GM12878 (cell line): ENCODE results near the gene POU2F1. TPM values are rescaled to one million over a fixed set of nuclear protein-coding genes. Genes with fewer than 3 reads are reported as not detected.

Experiments used
- ATAC-seq: fragments of 200-7000 bp; cut with Tn5 transposase; 3 replicates; pipeline ENCODE4 v1.9.1; 2020; ENCODE audit warnings: mild to moderate bottlenecking, moderate library complexity
- BruUV-seq: library from RNA; stranded (reverse); fragments of 400-500 nt; replicated peaks from 2 replicates; lab custom pipeline; 2021; lab: Mats Ljungman, UMichigan
- CTCF ChIA-PET: fragments of 300-600 bp; sonication (Branson Sonifier 250); formaldehyde crosslinking; extraction: SDS; loops from one replicate; lab custom pipeline; 2021; ENCODE audit warnings: inconsistent platforms; lab: Yijun Ruan, JAX
- POLR2A ChIA-PET: fragments of 350-600 bp; formaldehyde crosslinking; extraction: SDS; loops from one replicate; lab custom pipeline; 2021; ENCODE audit warnings: inconsistent platforms; lab: Charles Lee
- RAD21 ChIA-PET: fragments of 300-600 bp; sonication (Branson Sonifier 250); formaldehyde crosslinking; loops from one replicate; lab custom pipeline; 2023; ENCODE audit warnings: antibody characterized with exemption; ENCODE audit not compliant: unreplicated experiment; lab: Charles Lee
- SMC1A ChIA-PET: fragments of 300-600 bp; sonication (Branson Sonifier 250); formaldehyde crosslinking; loops from one replicate; lab custom pipeline; 2023; ENCODE audit not compliant: unreplicated experiment, uncharacterized antibody; lab: Charles Lee
- DNase-seq: peaks from one replicate; pipeline ENCODE4 v3.0.0-alpha.2; 2011; ENCODE audit warnings: low read depth, low spot score
- FAIRE-seq: peaks from 3 replicates; lab custom pipeline; 2011; peaks lifted over from hg19 to GRCh38; lab: Jason Lieb, UNC
- H2AFZ ChIP-seq: 2 replicates; pipeline ENCODE4 v1.6.0; 2011; ENCODE audit warnings: low read depth, low read length, control low read depth; ENCODE audit not compliant: control insufficient read depth
- H3K27ac ChIP-seq: 2 replicates; pipeline ENCODE4 v1.5.1; 2011; ENCODE audit warnings: control low read depth; ENCODE audit not compliant: control insufficient read depth, insufficient read depth
- H3K27me3 ChIP-seq, 2 experiments: replicated peaks in 1 of 2; 2 replicates each; pipeline versions ENCODE4 v1.6.0 to v1.6.1; 2011; ENCODE audit warnings: low read length in 1 of 2; ENCODE audit not compliant: control insufficient read depth in 2 of 2, insufficient read depth in 2 of 2
- H3K36me3 ChIP-seq, 2 experiments: 2 replicates each; pipeline ENCODE4 v1.5.1; 2011; ENCODE audit warnings: low read length in 1 of 2; ENCODE audit not compliant: control insufficient read depth in 2 of 2, insufficient read depth in 2 of 2
- H3K4me1 ChIP-seq: 2 replicates; pipeline ENCODE4 v1.6.1; 2011; ENCODE audit warnings: mild to moderate bottlenecking, low read length, moderate library complexity, mixed read lengths; ENCODE audit not compliant: control insufficient read depth, insufficient read depth
- H3K4me2 ChIP-seq: 2 replicates; pipeline ENCODE4 v1.6.0; 2011; ENCODE audit warnings: control low read depth; ENCODE audit not compliant: control insufficient read depth, insufficient read depth
- H3K4me3 ChIP-seq: fragments of 200-600 bp; sonication (generic); 2 replicates; pipeline ENCODE4 v1.5.1; 2016
- H3K79me2 ChIP-seq: 2 replicates; pipeline ENCODE4 v1.6.0; 2011; ENCODE audit warnings: low read length; ENCODE audit not compliant: control insufficient read depth, insufficient read depth
- H3K9ac ChIP-seq: 2 replicates; pipeline ENCODE4 v1.8.0; 2011; ENCODE audit warnings: low read length, control low read depth, mixed read lengths; ENCODE audit not compliant: control insufficient read depth, insufficient read depth
- H3K9me3 ChIP-seq: replicated peaks from 3 replicates; pipeline ENCODE4 v1.5.1; 2011; ENCODE audit warnings: mild to moderate bottlenecking, low read length; ENCODE audit not compliant: control insufficient read depth, insufficient read depth
- H4K20me1 ChIP-seq: 2 replicates; pipeline ENCODE4 v1.6.0; 2011; ENCODE audit not compliant: control insufficient read depth, insufficient read depth
- BHLHE40 ChIP-seq, 2 experiments: fragments of 450-650 bp in 1 of 2; IDR thresholded peaks; 2 replicates each; pipeline ENCODE4 v1.6.1; 2011 to 2017; ENCODE audit warnings: low read depth in 2 of 2, borderline replicate concordance in 1 of 2, improper control_type of control experiment in 1 of 2, low read length in 1 of 2, mild to moderate bottlenecking in 1 of 2
- BRCA1 ChIP-seq: IDR thresholded peaks from 2 replicates; pipeline ENCODE4 v1.6.1; 2011; ENCODE audit warnings: low read depth, low read length, improper control_type of control experiment
- CREM ChIP-seq: IDR thresholded peaks from 2 replicates; pipeline ENCODE4 v1.6.1; 2014; ENCODE audit warnings: antibody characterized with exemption, low read depth
- ETV6 ChIP-seq, 2 experiments: fragments of 450-650 bp in 1 of 2; IDR thresholded peaks in 1 of 2; conservative IDR thresholded peaks in 1 of 2; 2 replicates each; pipeline ENCODE4 v1.6.1; 2014; ENCODE audit warnings: antibody characterized with exemption in 1 of 2, borderline replicate concordance in 1 of 2, low read depth in 1 of 2, mild to moderate bottlenecking in 1 of 2, moderate library complexity in 1 of 2
- FOXM1 ChIP-seq: IDR thresholded peaks from 2 replicates; pipeline ENCODE4 v1.6.1; 2012; ENCODE audit warnings: low read depth, mild to moderate bottlenecking, inconsistent platforms, low read length, moderate library complexity
- HCFC1 ChIP-seq: fragments of 150-350 bp; IDR thresholded peaks from 2 replicates; pipeline ENCODE4 v1.6.1; 2014; ENCODE audit warnings: low read length
- HDGF ChIP-seq: fragments of 450-650 bp; IDR thresholded peaks from 2 replicates; pipeline ENCODE4 v1.6.1; 2016; ENCODE audit warnings: antibody characterized with exemption
- JUND ChIP-seq: IDR thresholded peaks from 2 replicates; pipeline ENCODE4 v1.6.1; 2012; ENCODE audit warnings: low read depth, mild to moderate bottlenecking, low read length, improper control_type of control experiment, moderate library complexity
- NR2C1 ChIP-seq: fragments of 450-650 bp; IDR thresholded peaks from 2 replicates; pipeline ENCODE4 v1.6.1; 2017; ENCODE audit warnings: antibody characterized with exemption, mild to moderate bottlenecking, moderate library complexity
- PAX5 ChIP-seq: IDR thresholded peaks from 2 replicates; pipeline ENCODE4 v1.6.1; 2011; ENCODE audit warnings: low read depth, low read length, borderline replicate concordance
- RELA ChIP-seq: fragments of 450-650 bp; IDR thresholded peaks from 2 replicates; pipeline ENCODE4 v1.8.0; 2014; ENCODE audit warnings: borderline replicate concordance; ENCODE audit not compliant: partially characterized antibody
- RELB ChIP-seq: fragments of 450-650 bp; IDR thresholded peaks from 2 replicates; pipeline ENCODE4 v1.6.1; 2017; ENCODE audit warnings: low read depth, mild to moderate bottlenecking, moderate library complexity
- SPI1 ChIP-seq: IDR thresholded peaks from 2 replicates; pipeline ENCODE4 v1.6.1; 2011; ENCODE audit warnings: low read depth, mild to moderate bottlenecking, low read length, moderate library complexity, borderline replicate concordance; ENCODE audit not compliant: insufficient read depth
- SRF ChIP-seq, 2 experiments: IDR thresholded peaks; 2 replicates each; pipeline ENCODE4 v1.6.1; 2011; ENCODE audit warnings: low read depth in 2 of 2, low read length in 2 of 2, mild to moderate bottlenecking in 1 of 2, moderate library complexity in 1 of 2
- TCF12 ChIP-seq: IDR thresholded peaks from 2 replicates; pipeline ENCODE4 v1.6.1; 2011; ENCODE audit warnings: low read depth, mild to moderate bottlenecking, low read length
- TCF3 ChIP-seq: IDR thresholded peaks from 2 replicates; pipeline ENCODE4 v1.6.1; 2012; ENCODE audit warnings: low read depth, mild to moderate bottlenecking, low read length, borderline replicate concordance; ENCODE audit not compliant: insufficient read depth
- USF1 ChIP-seq: IDR thresholded peaks from 2 replicates; pipeline ENCODE4 v1.6.1; 2011; ENCODE audit warnings: borderline replicate concordance, low read depth, mild to moderate bottlenecking, moderate library complexity, mixed read lengths, low read length; ENCODE audit not compliant: insufficient read depth; ENCODE audit errors: extremely low read length
- WGBS: methylation state at CpG from one replicate; pipeline ENCODE4 v1.1.6; 2016; ENCODE audit warnings: low lambda C conversion rate; ENCODE audit not compliant: insufficient replicate concordance, insufficient coverage; ENCODE audit errors: missing lambda C conversion rate; 5-methylcytosine and 5-hydroxymethylcytosine counted together
- in situ Hi-C: fragments of 300-500 bp; cut with MboI; formaldehyde crosslinking; loops from 9 replicates; pipeline ENCODE4 v1.14.3; 2018; ENCODE audit warnings: mixed read lengths
- intact Hi-C: fragments of 100-400 bp; cut with micrococcal nuclease; formaldehyde crosslinking; loops from one replicate; pipeline ENCODE4 v1.14.2; 2022; ENCODE audit not compliant: unreplicated experiment
- polyA plus RNA-seq, 11 experiments: library from polyadenylated mRNA; depleted of rRNA in 4 of 11; unstranded in 6 of 11; stranded (reverse) in 5 of 11; fragments of >200 nt; fragmentation: Nextera tagmentation in 4 of 11; fragmentation: Illumina TruSeq in 1 of 11; extraction: Ambion mirVana in 4 of 11; extraction: Trizol in 1 of 11; gene quantifications; 1 replicate in 1 of 11; 2 replicates in 10 of 11; pipeline versions ENCODE4 v1.2.1 to v1.2.3, GENCODE V29; 2011 to 2016; ENCODE audit warnings: inconsistent platforms in 2 of 11, missing spikeins in 2 of 11, low read depth in 1 of 11
- total RNA-seq, 4 experiments: library from RNA; depleted of rRNA in 3 of 4; stranded (reverse); fragments of >200 nt in 3 of 4; fragmentation: Illumina TruSeq in 1 of 4; extraction: Trizol in 1 of 4; gene quantifications; 2 replicates each; pipeline versions ENCODE4 v1.2.1 to v1.2.3, GENCODE V29; 2013 to 2021

Gene POU2F1
- total and polyA plus RNA-seq, 10 of the 15 experiments (the other 5 are each of a cell fraction or from before 2014, with no cell fraction given) = 2.5 to 21.7 (median 12.5) TPM

- Histone ChIP-seq H2AFZ (no peak overlapping the region), H3K9me3 (no peaks in the 10 kb centered on the region), H3K36me3 (no peaks in the 10 kb centered on the region), H3K4me2 (no peak overlapping the region), H3K79me2 (no peaks in the 10 kb centered on the region), H3K27ac (no peak overlapping the region), H3K9ac (no peak overlapping the region), H3K4me3 (no peak overlapping the region), H3K27me3 (peaks cover 0 to 1% of the 10 kb centered on the region in 2 experiments; a peak in 1 of 4 replicates), H3K4me1 (no peaks in the 10 kb centered on the region)
- ChIA-PET RAD21 (no interaction called here), CTCF (no interaction called here), POLR2A (no interaction called here)
- in situ Hi-C loops = no loop called here
- ATAC-seq (no peak), FAIRE-seq (no peak), DNase-seq (no peak)
- intact Hi-C loops = no loop called here
- no TSS peak for BruUV-seq
- no peak for TF ChIP-seq SPI1
- no peak for TF ChIP-seq CREM
- no peak for TF ChIP-seq ETV6 (conservative IDR thresholded peaks at IDR 0.05 in 1 of 2, IDR thresholded peaks at IDR 0.05 in 1 of 2; ENCODE audit: borderline replicate concordance in 1 of 2, low read depth in 1 of 2)
- no peak for TF ChIP-seq USF1
- TF ChIP-seq, all 136 proteins: peak for 0
- SMC1A ChIA-PET = interaction anchor here (1.2 to 1.5 kb wide), 2 partner anchors 8 to 13 kb away, joined by 3 read pairs; no protein-coding TSS in a partner anchor
- H4K20me1 ChIP-seq = no peaks in the 10 kb centered on the region
These were observed 44.8 kb upstream of the POU2F1 start for GRCh38 chr1:167175901-167176300.

- H3K27me3 ChIP-seq = 0 out of 4 replicates have a peak, but pooled peaks cover 0 to 1% of the 10 kb centered on the region in 2 experiments
- ATAC-seq (no peak), FAIRE-seq (no peak), DNase-seq (no peak)
- WGBS = 0% methylated on average over 1 of the region's 1 CpG
- no peaks in the 10 kb centered on the region for H3K4me1 ChIP-seq
- no peak overlapping the region for H3K4me2 ChIP-seq
- in situ Hi-C loops = no loop called here
- no peaks in the 10 kb centered on the region for H3K9me3 ChIP-seq
- H4K20me1 ChIP-seq = no peaks in the 10 kb centered on the region
- ChIA-PET CTCF (no interaction called here), RAD21 (no interaction called here), POLR2A (no interaction called here), SMC1A (interaction anchor here (0.6 kb wide), 1 partner anchor 14 kb away, joined by 3 read pairs; no protein-coding TSS in a partner anchor)
- H3K79me2 ChIP-seq = no peaks in the 10 kb centered on the region
- intact Hi-C loops = no loop called here
- BruUV-seq = no TSS peak
- no peak overlapping the region for H3K4me3 ChIP-seq
- no peak overlapping the region for H2AFZ ChIP-seq
- no peak overlapping the region for H3K9ac ChIP-seq
- no peak overlapping the region for H3K27ac ChIP-seq
- H3K36me3 ChIP-seq = no peaks in the 10 kb centered on the region
- TF ChIP-seq JUND (no peak), BRCA1 (no peak), HDGF (no peak), FOXM1 (no peak), NR2C1 (no peak), PAX5 (no peak), HCFC1 (no peak), TCF3 (no peak), TCF12 (no peak), BHLHE40 (IDR thresholded peaks at IDR 0.05; ENCODE audit: borderline replicate concordance in 1 of 2, low read depth in 2 of 2, low read length in 1 of 2) (no peak), RELB (no peak), SRF (IDR thresholded peaks at IDR 0.05; ENCODE audit: low read depth in 2 of 2, low read length in 2 of 2) (no peak), RELA (no peak)
These were observed 41.9 kb upstream of the POU2F1 start for GRCh38 chr1:167178831-167179230.
